Lung microvascular endothelial cell (primary cell): ENCODE measurements around the gene CEP63. TPM values are rescaled to one million over a fixed set of nuclear protein-coding genes. Genes with fewer than 3 reads are reported as not detected.

Source experiments
- total RNA-seq: library from RNA; depleted of rRNA; stranded (reverse); fragments of >200 nt; gene quantifications from 2 replicates; pipeline ENCODE4 v1.2.1, GENCODE V29; 2014

The CEP63 gene
- total RNA-seq, 1 donor from 2014 or later, result 13.1 TPM

Other genes starting within 250 kb of the CEP63 start
- 61.5 and 99.6 TPM in 2 replicates for gene RYK, start 235.2 kb upstream of the CEP63 start, total RNA-seq
- gene AMOTL2, start 111.6 kb upstream of the CEP63 start, total RNA-seq, result 45.8 and 98.2 TPM in 2 replicates
- 39.9 and 53.0 TPM in 2 replicates for gene ANAPC13, start 72 bp upstream of the CEP63 start, total RNA-seq
- not detected in 2 replicates for gene KY, start 165.0 kb downstream of the CEP63 start, total RNA-seq